Posterior vena cava (tissue), 2 donors: ENCODE data around the gene DACT3. TPM values are rescaled to one million over a fixed set of nuclear protein-coding genes. Genes with fewer than 3 reads are reported as not detected.

ENCODE experiments used
- DNase-seq: peaks from one replicate; pipeline ENCODE4 v3.0.0-alpha.2; 2020; ENCODE audit warnings: low spot score
- intact Hi-C, 2 donors: fragments of 100-400 bp; cut with DNase I; formaldehyde crosslinking; loops; one replicate each; pipeline versions ENCODE4 v1.14.1 to v1.14.2; 2022 to 2023
- long read RNA-seq, 2 donors: library from polyadenylated mRNA; unstranded; transcript quantifications; one replicate each; pipeline ENCODE4 v2.0.0, GENCODE V29; 2020 to 2021
- total RNA-seq, 2 donors: library from RNA; stranded (reverse); fragmentation: NEBNext Ultra II Directional; extraction: Animal tissue kit (Norgen Biotek cat#: 25700); gene quantifications; one replicate each; pipeline ENCODE4 v1.2.1, GENCODE V29; 2021
- donor health status: DM: yes; HTN: yes; CAD: no.
- donor health status: DM: yes; HTN: yes; CAD: no.

DACT3 gene
- total RNA-seq, result 100 to 1,000 TPM in 1 of 2 donors, 10 to 100 TPM in 1; 72.0 to 122 TPM
- long read RNA-seq, donor 1, transcript DACT3-202 (4 exons, 2,834 nt), result major isoform, 24 of 46 reads
- long read RNA-seq, donor 1, partial matches to known transcripts, result 5 of 46 reads
- long read RNA-seq, donor 1, other reads (novel, unspliced or antisense), result 15 of 46 reads
- long read RNA-seq, donor 2, partial matches to known transcripts, result 1 of 54 reads
- long read RNA-seq, donor 2, other reads (novel, unspliced or antisense), result 52 of 54 reads

GRCh38 chr19:46661020-46661731 is at the start of gene DACT3:
Gene DACT3 (minus strand): TSS chr19:46661182. CDS start chr19:46661064, 118 bp downstream.
- intact Hi-C loops, result loop anchor here (5.0 to 10.0 kb wide), 2 partner anchors 49 to 136 kb away; no protein-coding TSS in a partner anchor
- DNase-seq, result peak; percentile 100

- DNase-seq, result no peak
- intact Hi-C loops, result no loop called here
These were observed 49.7 kb upstream of the DACT3 start for GRCh38 chr19:46710687-46711086.

GRCh38 chr19:46704379-46705076 is 43.5 kb upstream of the DACT3 start:
- DNase-seq, result peak; percentile 94
- intact Hi-C loops, result no loop called here

- DNase-seq, result no peak
- intact Hi-C loops, result no loop called here
These were observed 39.7 kb upstream of the DACT3 start for GRCh38 chr19:46700704-46701103.

- intact Hi-C loops, result loop anchor here in 1 of 2 donors (5.0 kb wide), 1 partner anchor 134 kb away; no protein-coding TSS in a partner anchor
These were observed 37.7 kb upstream of the DACT3 start for GRCh38 chr19:46698395-46699321.

GRCh38 chr19:46697204-46697960 is 36.4 kb upstream of the DACT3 start:
- intact Hi-C loops, result loop anchor here in 1 of 2 donors (5.0 kb wide), 1 partner anchor 135 kb away; no protein-coding TSS in a partner anchor
- peak; percentile 96 for DNase-seq

More at GRCh38 chr19:46698395-46699321, 37.7 kb upstream of the DACT3 start:
- DNase-seq, result no peak

- no peak for DNase-seq
- intact Hi-C loops, result loop anchor here in 1 of 2 donors (5.0 kb wide), 1 partner anchor 135 kb away; no protein-coding TSS in a partner anchor
These were observed 35.9 kb upstream of the DACT3 start for GRCh38 chr19:46696866-46697203.

- intact Hi-C loops, result loop anchor here in 1 of 2 donors (5.0 kb wide), 1 partner anchor 136 kb away; no protein-coding TSS in a partner anchor
These were observed 35.1 kb upstream of the DACT3 start for GRCh38 chr19:46696052-46696451.

GRCh38 chr19:46693760-46694159 is 32.8 kb upstream of the DACT3 start:
- intact Hi-C loops, result no loop called here

More at GRCh38 chr19:46696052-46696451, 35.1 kb upstream of the DACT3 start:
- no peak for DNase-seq

GRCh38 chr19:46692918-46693722 is 32.1 kb upstream of the DACT3 start:
- DNase-seq, result no peak
- intact Hi-C loops, result no loop called here

More at GRCh38 chr19:46693760-46694159, 32.8 kb upstream of the DACT3 start:
- DNase-seq, result no peak

- DNase-seq, result no peak
- intact Hi-C loops, result no loop called here
These were observed 31.0 kb upstream of the DACT3 start for GRCh38 chr19:46691948-46692347.

GRCh38 chr19:46691104-46691503 is 30.1 kb upstream of the DACT3 start:
- intact Hi-C loops, result no loop called here
- DNase-seq, result no peak

- no peak for DNase-seq
These were observed 28.4 kb upstream of the DACT3 start for GRCh38 chr19:46689358-46689757.

GRCh38 chr19:46687438-46688145 is 26.6 kb upstream of the DACT3 start:
- intact Hi-C loops, result no loop called here
- no peak for DNase-seq

More at GRCh38 chr19:46689358-46689757, 28.4 kb upstream of the DACT3 start:
- intact Hi-C loops, result no loop called here

- DNase-seq, result no peak
- intact Hi-C loops, result no loop called here
These were observed 24.2 kb upstream of the DACT3 start for GRCh38 chr19:46685189-46685588.

GRCh38 chr19:46678110-46678732 is 17.2 kb upstream of the DACT3 start:
- intact Hi-C loops, result no loop called here
- DNase-seq, result no peak
